Peyer's patch (tissue), 4 donors: ENCODE results near the gene ADCY7.

Experiments
- POLR2A ChIP-seq, 2 donors: fragments of 450-650 bp; IDR thresholded peaks; one replicate each; pipeline ENCODE4 v1.5.1; 2017; ENCODE audit warnings: antibody characterized with exemption in 2 of 2, mild to moderate bottlenecking in 2 of 2, moderate library complexity in 2 of 2
- TF ChIP-seq, protein P1 (sequence below), 6 experiments: fragments of 450-650 bp in 4 of 6; fragments of 200-600 bp in 2 of 6; sonication (generic) in 1 of 6; IDR thresholded peaks; one replicate each; pipeline ENCODE4 v1.5.1; 2017 to 2019; ENCODE audit warnings: antibody characterized with exemption in 6 of 6, mild to moderate bottlenecking in 3 of 6, moderate library complexity in 1 of 6

DNA sequence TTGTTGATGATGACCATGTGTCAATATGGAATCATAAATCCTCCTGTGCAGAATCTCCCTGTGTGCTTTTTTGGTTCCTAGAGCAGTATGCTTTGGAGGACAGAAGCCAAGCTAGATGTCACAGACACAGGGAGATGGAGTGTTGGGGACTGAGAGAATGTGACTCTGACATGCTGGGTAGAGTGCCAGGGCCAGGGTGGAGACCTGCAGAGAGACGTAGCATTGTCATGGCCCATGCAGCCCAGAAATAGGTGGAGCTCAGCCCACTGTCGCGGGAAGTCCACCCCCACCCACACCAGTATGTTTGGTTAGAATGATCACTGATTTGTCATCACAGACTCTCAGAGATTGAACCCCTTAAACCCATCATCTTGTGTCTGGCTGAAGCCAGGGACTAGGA is 39.2 kb upstream of the ADCY7 start:
- TF ChIP-seq, protein P1, sequence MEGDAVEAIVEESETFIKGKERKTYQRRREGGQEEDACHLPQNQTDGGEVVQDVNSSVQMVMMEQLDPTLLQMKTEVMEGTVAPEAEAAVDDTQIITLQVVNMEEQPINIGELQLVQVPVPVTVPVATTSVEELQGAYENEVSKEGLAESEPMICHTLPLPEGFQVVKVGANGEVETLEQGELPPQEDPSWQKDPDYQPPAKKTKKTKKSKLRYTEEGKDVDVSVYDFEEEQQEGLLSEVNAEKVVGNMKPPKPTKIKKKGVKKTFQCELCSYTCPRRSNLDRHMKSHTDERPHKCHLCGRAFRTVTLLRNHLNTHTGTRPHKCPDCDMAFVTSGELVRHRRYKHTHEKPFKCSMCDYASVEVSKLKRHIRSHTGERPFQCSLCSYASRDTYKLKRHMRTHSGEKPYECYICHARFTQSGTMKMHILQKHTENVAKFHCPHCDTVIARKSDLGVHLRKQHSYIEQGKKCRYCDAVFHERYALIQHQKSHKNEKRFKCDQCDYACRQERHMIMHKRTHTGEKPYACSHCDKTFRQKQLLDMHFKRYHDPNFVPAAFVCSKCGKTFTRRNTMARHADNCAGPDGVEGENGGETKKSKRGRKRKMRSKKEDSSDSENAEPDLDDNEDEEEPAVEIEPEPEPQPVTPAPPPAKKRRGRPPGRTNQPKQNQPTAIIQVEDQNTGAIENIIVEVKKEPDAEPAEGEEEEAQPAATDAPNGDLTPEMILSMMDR (IDR thresholded peaks at IDR 0.05): no peak
- no peak for TF ChIP-seq POLR2A (IDR thresholded peaks at IDR 0.05)
